HS-5 (cell line): Measurements from ENCODE around the gene KRT16.
"Not testable (repeated sequence)": the region's sequence is repeated elsewhere in the genome, so short reads cannot be mapped to it uniquely, and the experiment has no call there.

Experiments
- DNase-seq: peaks from one replicate; pipeline ENCODE4 v3.0.0-alpha.2; 2012; ENCODE audit warnings: low read depth

Gene KRT16

GRCh38 chr17:41612376-41613160 lies at the start of gene KRT16:
TSS of gene KRT16 (minus strand) at chr17:41612767. CDS start at chr17:41612688, 79 bp downstream.
- DNase-seq, result not testable (repeated sequence)

DNA sequence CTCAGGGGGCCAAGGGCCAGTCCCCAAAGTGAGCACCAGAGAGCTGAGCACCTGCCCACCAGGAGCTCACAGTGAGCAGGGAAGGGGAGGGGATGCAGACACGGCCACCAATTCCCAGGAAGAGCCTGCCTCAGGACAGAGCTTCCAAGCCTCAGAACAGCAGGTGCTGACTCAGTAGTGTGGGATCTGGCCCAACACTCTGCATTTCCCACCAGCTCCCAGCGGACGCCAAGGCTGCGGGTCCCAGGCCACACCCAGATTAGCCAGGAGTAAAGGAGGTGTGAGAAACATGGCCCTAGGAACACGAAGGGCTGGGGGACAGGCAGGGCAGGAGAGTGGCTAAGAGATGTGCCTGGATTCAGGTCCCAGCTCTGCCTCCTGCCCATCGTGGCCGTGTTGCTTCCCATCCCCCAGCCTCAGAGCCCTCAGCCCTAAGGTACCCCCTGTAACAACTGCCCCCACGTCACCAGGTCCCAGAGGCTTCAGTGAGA lies 47.7 kb upstream of the KRT16 start:
- no peak for DNase-seq

DNA sequence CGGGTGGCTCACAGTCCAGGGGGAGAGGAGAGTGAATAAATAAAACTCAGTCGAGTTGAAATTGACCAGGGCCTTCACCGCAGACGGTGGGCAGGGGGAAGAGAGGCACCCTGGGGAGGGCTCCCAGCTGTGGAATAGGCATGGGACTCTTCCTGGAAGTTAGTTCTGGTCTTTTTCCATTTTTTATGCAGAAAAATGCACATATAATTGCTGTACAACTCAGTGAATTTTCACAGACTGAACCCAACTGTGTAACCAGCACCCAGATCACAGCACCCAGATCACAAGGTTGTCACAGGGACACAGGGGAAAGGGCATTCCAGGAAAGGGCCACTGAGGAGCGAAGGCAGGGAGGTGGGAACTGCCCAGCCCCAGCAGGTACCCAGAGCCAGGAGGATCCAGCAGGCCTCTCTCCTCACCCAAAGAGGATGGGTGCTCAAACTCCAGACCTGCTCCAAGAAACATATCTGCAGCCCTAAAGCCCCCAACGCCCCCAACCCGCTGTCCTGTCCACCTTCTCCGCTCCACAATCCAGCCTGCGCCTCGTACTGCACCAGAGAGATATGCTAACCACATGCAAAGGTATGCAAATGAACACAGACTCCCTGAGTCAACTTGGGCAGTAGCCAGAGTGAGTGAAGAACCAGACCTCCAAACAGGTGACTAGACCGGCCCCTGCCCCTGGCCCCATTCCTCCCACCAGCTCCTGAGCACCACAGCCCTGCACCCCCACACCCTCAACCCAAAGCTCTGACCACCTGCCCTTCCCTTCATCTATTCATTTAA lies 47.1 kb upstream of the KRT16 start:
- DNase-seq, result no peak

GRCh38 chr17:41658846-41659245 lies 46.3 kb upstream of the KRT16 start:
- DNase-seq, result no peak

DNA sequence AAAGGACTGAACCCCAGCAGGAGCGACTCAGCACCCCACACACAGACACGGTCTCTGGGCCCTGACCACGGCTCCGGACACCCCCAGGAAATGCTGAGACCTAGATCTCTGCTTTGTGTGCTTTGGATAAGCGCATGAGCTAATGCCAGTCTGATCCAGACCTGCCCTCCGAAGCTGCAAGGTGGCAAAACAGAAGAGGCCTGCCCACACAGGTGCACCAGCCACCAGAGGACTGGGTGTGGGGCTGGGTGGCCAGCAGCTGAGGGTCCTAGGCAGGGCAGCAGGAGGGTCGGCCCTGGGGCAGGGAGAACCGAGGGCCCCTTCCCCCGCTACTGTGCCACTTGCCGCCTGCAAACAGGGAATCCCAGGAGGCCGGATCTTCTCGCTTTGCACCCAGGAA lies 45.4 kb upstream of the KRT16 start:
- no peak for DNase-seq

DNA sequence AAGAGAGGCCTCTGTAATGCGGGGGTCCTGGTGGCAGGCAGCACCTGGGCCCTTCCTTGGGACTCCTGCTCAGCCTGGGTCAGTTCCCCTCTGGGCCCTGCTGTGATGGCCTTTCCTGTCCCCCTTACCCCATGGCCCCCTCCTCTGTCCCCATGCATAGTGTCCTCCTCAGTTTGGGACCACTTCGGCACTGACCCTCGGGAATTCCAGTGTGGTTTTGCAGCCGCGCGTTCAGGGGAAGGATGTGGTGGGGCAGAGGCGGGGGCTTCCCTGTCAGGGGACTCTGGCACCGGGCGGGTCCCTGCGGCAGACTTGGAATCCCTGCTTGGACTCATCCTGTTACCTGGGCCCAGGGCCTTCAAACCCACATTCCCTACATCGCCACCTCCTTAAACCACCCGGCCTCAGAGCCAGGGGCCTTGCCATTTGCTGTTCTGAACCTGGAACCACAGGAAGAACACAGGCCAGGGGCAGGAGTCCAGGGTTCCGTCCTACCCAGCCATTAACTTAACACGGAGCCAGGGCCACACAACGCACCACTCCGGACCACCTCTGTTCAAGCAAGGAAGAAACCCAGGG lies 44.7 kb upstream of the KRT16 start:
- no peak for DNase-seq

DNA sequence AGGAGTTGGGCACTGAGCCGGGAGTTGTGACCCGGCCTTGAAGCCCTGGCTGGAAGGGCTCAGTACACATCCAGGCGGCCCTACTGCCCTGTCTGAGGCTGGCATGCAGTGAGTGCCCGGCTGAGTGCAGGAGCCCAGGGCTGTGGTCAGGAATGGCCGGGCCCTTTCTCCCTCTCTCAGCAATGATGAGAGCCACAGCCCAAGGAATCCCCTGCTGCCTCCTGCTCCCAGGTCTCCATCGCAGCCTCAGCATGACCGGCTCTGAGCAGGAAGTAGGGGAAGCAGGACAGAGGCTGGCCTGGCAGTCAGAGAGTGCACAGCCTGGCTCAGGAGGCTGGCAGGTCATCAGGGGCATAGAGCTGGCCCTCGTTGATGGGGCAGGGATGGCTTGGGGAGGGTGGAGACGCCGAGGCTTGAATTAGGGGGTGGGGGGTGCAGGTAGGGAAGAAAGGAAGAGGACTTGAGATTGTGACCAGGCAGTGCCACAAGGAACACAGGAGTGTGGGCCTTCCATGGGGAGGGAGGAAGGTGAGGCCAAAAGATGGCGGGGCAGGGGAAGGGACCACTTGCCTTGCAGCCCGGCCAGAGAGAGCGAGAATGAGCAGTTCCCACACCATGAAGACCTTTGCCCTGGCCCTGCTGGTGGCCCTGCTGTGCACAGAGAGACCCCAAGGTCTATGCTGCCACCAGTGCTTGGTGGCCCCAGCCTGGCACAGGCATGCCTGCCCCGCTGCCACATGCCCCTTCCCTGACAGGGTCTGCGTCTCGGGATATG lies 43.9 kb upstream of the KRT16 start:
- no peak for DNase-seq

DNA sequence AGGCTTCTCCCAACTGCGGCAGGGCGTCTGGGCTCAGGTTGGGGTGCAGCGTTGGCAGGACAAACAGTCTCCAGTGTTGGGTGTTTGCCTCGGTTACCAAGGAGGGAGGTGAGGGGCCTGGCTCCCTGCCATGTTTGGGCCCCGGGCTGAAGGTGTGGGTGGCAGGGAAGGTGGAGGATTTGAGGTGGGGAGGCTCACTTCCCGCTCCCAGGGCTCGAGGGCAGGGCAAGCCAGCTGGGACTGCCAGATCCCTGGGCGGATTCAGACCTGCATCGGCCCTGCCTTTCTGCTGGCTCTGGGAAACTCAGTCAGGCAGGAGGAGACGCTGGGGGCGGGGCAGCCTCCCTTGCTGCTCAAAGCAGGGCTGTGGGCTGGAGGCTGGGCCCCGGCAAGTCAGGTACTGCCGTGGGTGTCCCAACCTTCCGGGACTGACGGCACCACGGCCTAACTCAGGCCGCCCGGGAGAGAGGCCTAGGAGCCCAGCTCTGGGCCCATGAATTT lies 43.1 kb upstream of the KRT16 start:
- no peak for DNase-seq

DNA sequence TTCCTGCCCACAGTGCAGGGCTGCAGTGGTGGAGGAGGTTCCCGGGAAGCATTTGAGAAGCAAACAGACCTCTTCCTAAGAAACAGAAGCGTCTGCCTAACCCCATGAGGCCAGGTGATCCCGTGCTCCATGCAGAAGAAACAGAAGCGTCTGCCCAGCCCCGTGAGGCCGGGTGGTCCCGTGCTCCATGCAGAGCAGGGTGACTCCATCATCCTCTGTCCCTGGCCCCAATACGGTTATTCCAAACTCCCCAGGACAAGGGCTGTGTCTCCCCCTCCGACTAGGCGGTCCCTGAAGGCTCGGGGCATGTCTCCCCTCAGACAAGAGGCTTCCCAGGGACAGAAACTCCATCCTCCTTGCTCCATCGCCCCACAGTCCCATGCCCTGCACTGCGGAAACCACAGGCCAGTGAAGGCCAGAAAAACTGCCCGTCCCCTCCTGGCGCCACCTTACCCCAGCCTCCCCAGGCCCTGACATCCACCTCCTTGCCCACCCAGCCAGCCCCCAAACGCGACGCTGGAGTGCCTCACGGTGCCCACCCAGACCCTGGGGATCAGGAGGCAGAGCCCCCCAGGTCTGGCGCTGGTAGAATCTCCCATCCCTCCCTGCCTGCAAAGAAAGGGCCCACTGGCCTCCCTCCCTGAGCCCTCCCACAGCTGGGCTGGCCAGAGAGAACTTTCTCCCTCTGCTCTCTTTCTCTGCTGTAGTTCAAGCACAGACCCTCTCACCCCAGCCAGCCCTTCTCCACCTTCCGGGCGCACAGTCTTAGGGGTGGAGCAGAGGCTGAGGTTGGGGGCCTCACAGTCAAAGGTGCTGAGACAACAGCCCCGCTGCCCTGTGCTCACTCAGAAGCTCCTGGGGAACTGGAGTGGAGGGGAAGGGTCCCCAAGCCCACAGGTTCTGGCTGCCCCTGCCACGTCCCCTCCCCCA lies 42.4 kb upstream of the KRT16 start:
- DNase-seq, result no peak

DNA sequence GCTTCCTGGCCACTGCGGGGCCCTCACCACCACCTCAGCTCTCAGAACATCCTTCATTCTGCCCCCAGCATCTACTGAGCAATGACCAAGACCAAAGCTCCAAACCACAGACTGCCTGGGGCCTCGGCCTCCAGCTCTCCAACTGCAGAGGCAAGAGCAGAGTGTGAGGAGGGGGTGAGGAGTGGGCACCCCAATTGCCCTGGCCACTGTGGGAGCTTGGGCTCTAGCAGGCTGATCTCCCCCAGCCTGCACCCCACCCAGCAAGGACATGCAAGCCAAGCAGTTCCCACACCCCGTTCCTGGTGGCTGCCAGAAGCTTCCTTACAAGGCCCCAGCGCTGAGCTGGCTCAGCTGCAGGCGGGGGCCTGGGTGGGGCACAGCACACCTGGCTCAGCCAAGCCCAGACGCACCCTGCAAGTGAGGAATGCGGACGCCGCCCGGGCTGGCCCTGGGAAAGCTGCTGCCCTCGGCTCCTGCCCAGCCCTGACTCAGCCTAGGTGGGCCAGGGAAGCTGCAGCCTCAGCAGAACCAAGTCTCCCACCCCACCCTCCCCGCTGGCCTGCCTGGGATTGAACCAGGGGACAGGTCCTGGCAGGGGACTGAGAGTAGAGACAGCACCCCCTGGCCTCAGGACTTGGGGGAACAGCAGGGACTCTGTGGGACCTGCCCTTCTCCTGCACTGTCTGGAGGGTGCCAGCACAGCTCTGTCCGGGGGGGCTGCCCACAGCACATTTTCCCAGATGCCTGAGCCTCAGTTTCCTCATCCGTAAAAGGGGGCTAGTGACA lies 41.5 kb upstream of the KRT16 start:
- no peak for DNase-seq

DNA sequence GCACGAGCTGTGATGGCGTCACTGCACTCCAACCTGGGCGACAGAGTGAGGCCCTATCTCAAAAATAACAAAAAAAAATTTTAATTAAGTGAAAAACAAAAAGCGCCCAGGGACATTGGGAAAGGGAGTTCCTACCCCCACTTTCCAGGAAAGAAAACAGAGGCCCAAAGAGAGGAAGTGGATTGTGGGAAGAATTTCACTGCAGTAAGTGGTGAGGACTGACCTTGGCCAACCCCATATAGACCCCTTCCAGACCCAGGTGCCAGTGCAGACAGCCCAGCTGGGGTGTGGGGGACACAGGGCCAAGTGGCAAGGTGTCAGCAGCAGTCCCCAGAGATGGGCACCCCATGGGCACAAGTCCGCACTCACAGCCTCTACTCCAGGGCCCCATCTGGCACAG lies 40.9 kb upstream of the KRT16 start:
- no peak for DNase-seq

- no peak for DNase-seq
Observed at GRCh38 chr17:41652461-41652970, 39.9 kb upstream of the KRT16 start.

DNA sequence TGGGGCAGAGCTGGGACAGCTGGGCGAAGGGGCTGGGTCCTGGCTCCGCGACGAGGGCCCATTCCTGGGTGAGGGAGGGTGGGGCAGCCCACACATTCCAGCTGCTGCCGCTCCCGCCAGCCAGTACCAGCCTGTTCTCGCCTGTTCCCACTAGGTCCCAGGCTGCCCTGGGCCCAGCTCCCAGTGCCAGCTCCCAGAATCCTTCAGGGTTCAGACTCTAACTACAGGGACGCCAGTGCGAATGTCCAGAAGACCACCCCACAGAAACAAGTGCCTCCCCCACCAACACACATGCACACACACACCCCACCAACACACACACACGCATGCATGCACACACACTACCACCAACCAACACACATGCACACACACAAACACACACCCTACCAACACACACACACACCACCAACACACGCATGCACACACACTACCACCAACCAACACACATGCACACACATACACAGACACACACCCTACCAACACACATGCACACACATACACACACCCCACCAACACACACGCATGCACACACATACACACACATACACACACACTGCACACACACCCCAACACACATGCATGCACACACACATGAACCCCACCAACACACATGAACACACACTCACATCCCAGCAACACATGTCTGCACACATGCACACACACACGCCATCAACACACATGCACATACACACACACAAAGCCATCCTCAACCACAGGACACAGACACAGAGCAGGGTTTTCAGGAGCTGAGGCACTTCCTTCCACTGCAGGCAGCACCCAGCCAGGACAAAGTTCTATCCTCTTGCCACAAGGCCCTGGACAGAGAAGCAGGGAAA lies 39.3 kb upstream of the KRT16 start:
- DNase-seq, result no peak

DNA sequence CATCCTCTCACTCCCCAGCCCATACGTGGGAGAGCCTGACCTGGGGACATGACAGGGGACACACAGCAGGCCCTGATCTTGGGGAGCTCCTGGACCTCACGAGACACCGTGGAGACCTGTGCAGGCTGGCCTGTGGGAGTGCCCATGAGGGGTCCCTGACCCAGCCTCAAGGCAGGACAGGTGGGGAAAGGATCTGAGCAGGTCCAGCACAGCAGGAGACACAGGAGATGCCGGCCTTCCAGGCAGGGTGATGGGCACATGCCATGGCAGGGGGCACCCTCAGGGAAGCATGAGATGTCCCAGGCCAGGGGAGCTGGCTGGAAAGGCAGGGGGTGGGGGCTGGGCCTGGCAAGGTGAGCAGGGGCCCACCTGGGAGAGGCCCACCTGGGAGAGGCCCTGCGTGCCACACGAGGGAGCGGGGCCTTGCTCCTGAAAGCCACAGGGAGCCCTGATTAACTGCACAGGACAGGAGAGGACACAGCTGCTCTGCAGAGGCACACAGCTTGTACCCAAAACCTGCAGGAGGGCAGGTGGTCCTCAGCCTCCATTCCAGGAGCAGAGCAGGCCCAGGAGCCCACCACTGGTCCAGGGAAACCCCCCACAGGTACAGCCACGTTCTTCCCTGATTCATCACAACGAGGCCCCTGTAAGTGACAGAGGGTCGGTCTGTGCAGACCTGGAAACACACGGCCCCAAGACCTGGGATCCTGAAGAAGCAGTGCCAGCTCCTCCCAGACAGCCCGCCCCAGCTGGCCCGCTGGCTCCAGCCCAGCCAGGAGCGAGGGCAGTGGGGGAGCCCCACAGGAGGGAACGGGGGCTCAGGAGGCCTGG lies 38.4 kb upstream of the KRT16 start:
- DNase-seq, result no peak

- DNase-seq, result no peak
Observed at GRCh38 chr17:41649923-41650519, 37.5 kb upstream of the KRT16 start.

DNA sequence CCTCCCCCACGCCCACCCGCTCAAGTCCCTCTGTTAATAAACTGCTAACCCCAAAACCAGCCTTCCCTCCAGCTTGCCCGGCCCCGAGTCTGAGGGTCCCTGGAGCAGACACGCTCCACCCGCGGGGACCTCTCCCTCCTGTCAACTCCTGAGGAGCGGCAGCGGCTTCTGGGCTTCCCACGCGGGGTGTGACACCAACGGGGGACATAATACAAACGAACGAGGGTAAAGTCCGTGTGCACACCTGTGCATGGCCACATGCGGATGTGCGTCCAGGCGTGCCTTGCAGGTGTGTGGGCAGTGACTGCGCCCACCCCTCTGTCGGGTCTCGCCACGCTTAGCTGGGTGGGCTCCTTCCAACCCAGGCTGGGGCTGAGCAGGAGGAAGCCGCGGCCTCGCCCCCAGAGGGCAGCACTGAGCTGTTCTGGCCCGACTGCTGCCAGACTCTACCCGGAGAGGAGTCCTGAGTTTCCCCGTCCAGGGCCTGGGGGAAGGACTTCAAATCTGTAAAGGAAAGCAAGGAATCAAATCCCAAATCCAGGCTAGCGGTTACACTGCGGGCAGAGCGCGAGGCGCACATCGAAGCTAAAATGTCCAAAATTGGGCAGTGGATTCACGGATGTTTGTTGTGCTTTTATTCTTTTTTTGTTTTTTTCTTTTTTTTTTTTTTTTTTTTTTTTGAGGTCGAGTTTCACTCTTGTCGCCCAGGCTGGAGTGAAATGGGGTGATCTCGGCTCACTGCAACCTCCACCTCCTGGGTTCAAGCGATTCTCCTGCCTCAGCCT lies 36.0 kb upstream of the KRT16 start:
- DNase-seq, result no peak

- DNase-seq, result no peak
Observed at GRCh38 chr17:41647940-41648410, 35.4 kb upstream of the KRT16 start.
